ENCODE results near the gene THEMIS.

GRCh38 chr6:127864701-127865100 lies 36.2 kb downstream of the THEMIS start:
- TF ChIP-seq ZNF140 (tag by site-specific recombination; IDR thresholded peaks at IDR 0.05) (no peak), ZSCAN16 (tag by site-specific recombination; IDR thresholded peaks at IDR 0.05) (no peak), SETDB1 (IDR thresholded peaks at IDR 0.05; ENCODE audit: insufficient read length, low read length) (no peak)
- TF ChIP-seq, protein P1, sequence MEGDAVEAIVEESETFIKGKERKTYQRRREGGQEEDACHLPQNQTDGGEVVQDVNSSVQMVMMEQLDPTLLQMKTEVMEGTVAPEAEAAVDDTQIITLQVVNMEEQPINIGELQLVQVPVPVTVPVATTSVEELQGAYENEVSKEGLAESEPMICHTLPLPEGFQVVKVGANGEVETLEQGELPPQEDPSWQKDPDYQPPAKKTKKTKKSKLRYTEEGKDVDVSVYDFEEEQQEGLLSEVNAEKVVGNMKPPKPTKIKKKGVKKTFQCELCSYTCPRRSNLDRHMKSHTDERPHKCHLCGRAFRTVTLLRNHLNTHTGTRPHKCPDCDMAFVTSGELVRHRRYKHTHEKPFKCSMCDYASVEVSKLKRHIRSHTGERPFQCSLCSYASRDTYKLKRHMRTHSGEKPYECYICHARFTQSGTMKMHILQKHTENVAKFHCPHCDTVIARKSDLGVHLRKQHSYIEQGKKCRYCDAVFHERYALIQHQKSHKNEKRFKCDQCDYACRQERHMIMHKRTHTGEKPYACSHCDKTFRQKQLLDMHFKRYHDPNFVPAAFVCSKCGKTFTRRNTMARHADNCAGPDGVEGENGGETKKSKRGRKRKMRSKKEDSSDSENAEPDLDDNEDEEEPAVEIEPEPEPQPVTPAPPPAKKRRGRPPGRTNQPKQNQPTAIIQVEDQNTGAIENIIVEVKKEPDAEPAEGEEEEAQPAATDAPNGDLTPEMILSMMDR (tag by site-specific recombination; IDR thresholded peaks at IDR 0.05): no peak
